GM18868 (cell line): ENCODE measurements around the gene ST6GALNAC4.

Experiments
- ATAC-seq: cut with Tn5 transposase; IDR thresholded peaks from one replicate; pipeline ENCODE4 v1.9.1; 2021; ENCODE audit warnings: mild to moderate bottlenecking, moderate library complexity; ENCODE audit not compliant: unreplicated experiment

ST6GALNAC4 gene

GRCh38 chr9:127916720-127917581 lies at the start of gene ST6GALNAC4:
TSS of gene ST6GALNAC4 (minus strand) at chr9:127917041. CDS start at chr9:127916419, 622 bp downstream.
- ATAC-seq = peak; percentile 71

GRCh38 chr9:127965953-127966352 lies 49.1 kb upstream of the ST6GALNAC4 start:
- no peak for ATAC-seq

GRCh38 chr9:127963359-127964064 lies 46.7 kb upstream of the ST6GALNAC4 start:
- no peak for ATAC-seq

- ATAC-seq = no peak
Measured at GRCh38 chr9:127963041-127963358, 46.2 kb upstream of the ST6GALNAC4 start.

GRCh38 chr9:127962278-127962677 lies 45.4 kb upstream of the ST6GALNAC4 start:
- no peak for ATAC-seq

- no peak for ATAC-seq
Measured at GRCh38 chr9:127961613-127962155, 44.8 kb upstream of the ST6GALNAC4 start.

GRCh38 chr9:127961155-127961490 lies 44.3 kb upstream of the ST6GALNAC4 start:
- no peak for ATAC-seq

GRCh38 chr9:127960410-127961154 lies 43.7 kb upstream of the ST6GALNAC4 start:
- no peak for ATAC-seq

GRCh38 chr9:127959841-127960409 lies 43.1 kb upstream of the ST6GALNAC4 start:
- no peak for ATAC-seq

- ATAC-seq = no peak
Measured at GRCh38 chr9:127959398-127959797, 42.6 kb upstream of the ST6GALNAC4 start.

GRCh38 chr9:127958728-127959127 lies 41.9 kb upstream of the ST6GALNAC4 start:
- no peak for ATAC-seq

- ATAC-seq = no peak
Measured at GRCh38 chr9:127955294-127956015, 38.6 kb upstream of the ST6GALNAC4 start.

- ATAC-seq = no peak
Measured at GRCh38 chr9:127954831-127955293, 38.0 kb upstream of the ST6GALNAC4 start.

GRCh38 chr9:127953768-127954505 lies 37.1 kb upstream of the ST6GALNAC4 start:
- ATAC-seq = no peak

- no peak for ATAC-seq
Measured at GRCh38 chr9:127953154-127953553, 36.3 kb upstream of the ST6GALNAC4 start.

- ATAC-seq = no peak
Measured at GRCh38 chr9:127950513-127951289, 33.9 kb upstream of the ST6GALNAC4 start.

GRCh38 chr9:127949827-127950512 lies 33.1 kb upstream of the ST6GALNAC4 start:
- ATAC-seq = no peak
